Muscle layer of duodenum (tissue), 2 donors: Measurements from ENCODE around the gene RASGRP2.

Experiments
- H3K27ac ChIP-seq: one replicate; pipeline ENCODE4 v1.7.0; 2013; ENCODE audit warnings: mild to moderate bottlenecking, low read length
- H3K27me3 ChIP-seq: one replicate; pipeline ENCODE4 v1.7.0; 2013; ENCODE audit warnings: low read depth, mild to moderate bottlenecking, control low read depth, low read length
- H3K36me3 ChIP-seq, 2 donors: one replicate each; pipeline ENCODE4 v1.7.0; 2013; ENCODE audit warnings: low read length in 2 of 2, control low read depth in 1 of 2, mild to moderate bottlenecking in 1 of 2; ENCODE audit not compliant: insufficient read depth in 2 of 2, control insufficient read depth in 1 of 2
- H3K4me1 ChIP-seq, 2 donors: one replicate each; pipeline ENCODE4 v1.7.0; 2013; ENCODE audit warnings: low read length in 2 of 2, mild to moderate bottlenecking in 2 of 2, control low read depth in 1 of 2, moderate library complexity in 1 of 2; ENCODE audit not compliant: insufficient read depth in 2 of 2, control insufficient read depth in 1 of 2
- H3K4me3 ChIP-seq, 2 donors: one replicate each; pipeline ENCODE4 v1.7.0; 2013; ENCODE audit warnings: low read length in 2 of 2, low read depth in 1 of 2, mild to moderate bottlenecking in 1 of 2
- H3K9me3 ChIP-seq, 2 donors: one replicate each; pipeline ENCODE4 v1.7.0; 2013; ENCODE audit warnings: low read length in 2 of 2, control low read depth in 1 of 2, mild to moderate bottlenecking in 1 of 2; ENCODE audit not compliant: control insufficient read depth in 1 of 2
- donor health status: healthy.

The RASGRP2 gene

GRCh38 chr11:64742087-64742888 is 1.7 kb downstream of the RASGRP2 start:
- H3K9me3 ChIP-seq: no peaks in the 10 kb centered on the region
- H3K27me3 ChIP-seq: peaks cover 10% of the 10 kb centered on the region
- peaks cover 0 to 9% of the 10 kb centered on the region in 2 donors for H3K36me3 ChIP-seq
- H3K4me3 ChIP-seq: peak overlapping the region; percentile 56 to 77
- H3K27ac ChIP-seq: no peak overlapping the region
- peaks cover 5 to 27% of the 10 kb centered on the region in 2 donors for H3K4me1 ChIP-seq

GRCh38 chr11:64741375-64742086 is 2.4 kb downstream of the RASGRP2 start:
- no peaks in the 10 kb centered on the region for H3K9me3 ChIP-seq
- H3K27me3 ChIP-seq: peaks cover 10% of the 10 kb centered on the region
- peaks cover 5 to 27% of the 10 kb centered on the region in 2 donors for H3K4me1 ChIP-seq
- no peak overlapping the region for H3K27ac ChIP-seq
- H3K36me3 ChIP-seq: peaks cover 0 to 15% of the 10 kb centered on the region in 2 donors
- H3K4me3 ChIP-seq: peak overlapping the region in 1 of 2 donors; percentile 77

GRCh38 chr11:64739871-64740270 is 4.1 kb downstream of the RASGRP2 start:
- H3K36me3 ChIP-seq: peaks cover under 1 to 29% of the 10 kb centered on the region in 2 donors
- no peaks in the 10 kb centered on the region for H3K9me3 ChIP-seq
- H3K27ac ChIP-seq: no peak overlapping the region
- H3K4me1 ChIP-seq: peaks cover 5 to 31% of the 10 kb centered on the region in 2 donors
- H3K27me3 ChIP-seq: peaks cover 10% of the 10 kb centered on the region
- H3K4me3 ChIP-seq: no peak overlapping the region

- H3K27ac ChIP-seq: no peak overlapping the region
- H3K4me1 ChIP-seq: peaks cover 0 to 5% of the 10 kb centered on the region in 2 donors
- H3K27me3 ChIP-seq: peaks cover 5% of the 10 kb centered on the region
- no peaks in the 10 kb centered on the region for H3K9me3 ChIP-seq
- H3K36me3 ChIP-seq: peaks cover 5 to 40% of the 10 kb centered on the region in 2 donors
- no peak overlapping the region for H3K4me3 ChIP-seq
Measured at GRCh38 chr11:64736654-64737053, 7.3 kb downstream of the RASGRP2 start.

GRCh38 chr11:64735725-64736259 is 8.2 kb downstream of the RASGRP2 start:
- Histone ChIP-seq H3K9me3 (no peaks in the 10 kb centered on the region), H3K36me3 (peaks cover 5 to 35% of the 10 kb centered on the region in 2 donors), H3K4me3 (no peak overlapping the region), H3K27ac (no peak overlapping the region), H3K27me3 (peaks cover under 1% of the 10 kb centered on the region), H3K4me1 (peaks cover 0 to 4% of the 10 kb centered on the region in 2 donors)

- peaks cover 0 to 4% of the 10 kb centered on the region in 2 donors for H3K4me1 ChIP-seq
- no peaks in the 10 kb centered on the region for H3K27me3 ChIP-seq
- no peak overlapping the region for H3K4me3 ChIP-seq
- H3K9me3 ChIP-seq: no peaks in the 10 kb centered on the region
- no peak overlapping the region for H3K27ac ChIP-seq
- H3K36me3 ChIP-seq: peaks cover 5 to 36% of the 10 kb centered on the region in 2 donors
Measured at GRCh38 chr11:64734811-64735724, 8.9 kb downstream of the RASGRP2 start.

GRCh38 chr11:64731601-64732000 is 12.3 kb downstream of the RASGRP2 start:
- H3K9me3 ChIP-seq: no peaks in the 10 kb centered on the region
- no peak overlapping the region for H3K27ac ChIP-seq
- no peak overlapping the region for H3K4me3 ChIP-seq
- peaks cover 5 to 34% of the 10 kb centered on the region in 2 donors for H3K36me3 ChIP-seq
- H3K4me1 ChIP-seq: peaks cover 0 to 4% of the 10 kb centered on the region in 2 donors
- no peaks in the 10 kb centered on the region for H3K27me3 ChIP-seq

- Histone ChIP-seq H3K27me3 (no peaks in the 10 kb centered on the region), H3K9me3 (no peaks in the 10 kb centered on the region), H3K4me1 (no peaks in the 10 kb centered on the region), H3K4me3 (no peak overlapping the region), H3K27ac (no peak overlapping the region), H3K36me3 (peaks cover 5 to 19% of the 10 kb centered on the region in 2 donors)
Measured at GRCh38 chr11:64729851-64730382, 14.0 kb downstream of the RASGRP2 start.

- Histone ChIP-seq H3K27ac (no peak overlapping the region), H3K27me3 (no peaks in the 10 kb centered on the region), H3K4me3 (no peak overlapping the region), H3K4me1 (no peaks in the 10 kb centered on the region), H3K9me3 (no peaks in the 10 kb centered on the region), H3K36me3 (peaks cover 0 to 12% of the 10 kb centered on the region in 2 donors)
Measured at GRCh38 chr11:64728757-64729365, 15.1 kb downstream of the RASGRP2 start.

- H3K27ac ChIP-seq: no peak overlapping the region
- H3K36me3 ChIP-seq: peaks cover 0 to 10% of the 10 kb centered on the region in 2 donors
- H3K9me3 ChIP-seq: no peaks in the 10 kb centered on the region
- H3K27me3 ChIP-seq: peaks cover 4% of the 10 kb centered on the region
- peaks cover 0 to 7% of the 10 kb centered on the region in 2 donors for H3K4me1 ChIP-seq
- H3K4me3 ChIP-seq: no peak overlapping the region
Measured at GRCh38 chr11:64726867-64727530, 16.9 kb downstream of the RASGRP2 start.
